Thymus (tissue), 11 donors: ENCODE measurements around the gene LRMDA. TPM values are rescaled to one million over a fixed set of nuclear protein-coding genes. Genes with fewer than 3 reads are reported as not detected.

ENCODE experiments used
- DNase-seq, 9 donors: peaks; one replicate each; pipeline ENCODE4 v3.0.0-alpha.2; 2013; ENCODE audit warnings: low spot score in 9 of 9, low read depth in 6 of 9, missing footprints in 1 of 9
- H3K27ac ChIP-seq, 2 donors: one replicate each; pipeline ENCODE4 v1.5.1; 2013; ENCODE audit warnings: control low read depth in 1 of 2, low read depth in 1 of 2, low read length in 1 of 2, mild to moderate bottlenecking in 1 of 2, moderate library complexity in 1 of 2
- H3K27me3 ChIP-seq, 2 donors: one replicate each; pipeline ENCODE4 v1.5.1; 2013; ENCODE audit warnings: low read length in 1 of 2; ENCODE audit not compliant: control insufficient read depth in 2 of 2, insufficient read depth in 1 of 2
- H3K36me3 ChIP-seq, 2 donors: one replicate each; pipeline ENCODE4 v1.5.1; 2013; ENCODE audit warnings: low read length in 1 of 2, mild to moderate bottlenecking in 1 of 2, moderate library complexity in 1 of 2; ENCODE audit not compliant: control insufficient read depth in 2 of 2, insufficient read depth in 2 of 2
- H3K4me1 ChIP-seq, 2 donors: one replicate each; pipeline ENCODE4 v1.5.1; 2013; ENCODE audit warnings: low read length in 2 of 2; ENCODE audit not compliant: control insufficient read depth in 2 of 2, insufficient read depth in 2 of 2
- H3K4me3 ChIP-seq, 2 donors: one replicate each; pipeline ENCODE4 v1.5.1; 2013; ENCODE audit warnings: low read length in 2 of 2, control low read depth in 1 of 2, mild to moderate bottlenecking in 1 of 2
- H3K9me3 ChIP-seq, 2 donors: one replicate each; pipeline ENCODE4 v1.5.1; 2013; ENCODE audit warnings: low read length in 1 of 2, mild to moderate bottlenecking in 1 of 2; ENCODE audit not compliant: control insufficient read depth in 2 of 2, insufficient read depth in 1 of 2
- WGBS: extraction: QIAGEN DNeasy Blood & Tissue Kit; methylation state at CpG from one replicate; pipeline ENCODE4 v1.1.7; 2013; 5-methylcytosine and 5-hydroxymethylcytosine counted together
- polyA plus RNA-seq: library from polyadenylated mRNA; stranded (reverse); fragments of 200-250 nt; gene quantifications from one replicate; pipeline ENCODE4 v1.2.3, GENCODE V29; 2013
- total RNA-seq: library from RNA; stranded (reverse); fragments of 120-200 nt; gene quantifications from one replicate; pipeline ENCODE4 v1.2.4, GENCODE V29; 2013
- donor health status: healthy.

The LRMDA gene
- total and polyA plus RNA-seq, 2 donors: 2.5 to 4.6 TPM

DNA sequence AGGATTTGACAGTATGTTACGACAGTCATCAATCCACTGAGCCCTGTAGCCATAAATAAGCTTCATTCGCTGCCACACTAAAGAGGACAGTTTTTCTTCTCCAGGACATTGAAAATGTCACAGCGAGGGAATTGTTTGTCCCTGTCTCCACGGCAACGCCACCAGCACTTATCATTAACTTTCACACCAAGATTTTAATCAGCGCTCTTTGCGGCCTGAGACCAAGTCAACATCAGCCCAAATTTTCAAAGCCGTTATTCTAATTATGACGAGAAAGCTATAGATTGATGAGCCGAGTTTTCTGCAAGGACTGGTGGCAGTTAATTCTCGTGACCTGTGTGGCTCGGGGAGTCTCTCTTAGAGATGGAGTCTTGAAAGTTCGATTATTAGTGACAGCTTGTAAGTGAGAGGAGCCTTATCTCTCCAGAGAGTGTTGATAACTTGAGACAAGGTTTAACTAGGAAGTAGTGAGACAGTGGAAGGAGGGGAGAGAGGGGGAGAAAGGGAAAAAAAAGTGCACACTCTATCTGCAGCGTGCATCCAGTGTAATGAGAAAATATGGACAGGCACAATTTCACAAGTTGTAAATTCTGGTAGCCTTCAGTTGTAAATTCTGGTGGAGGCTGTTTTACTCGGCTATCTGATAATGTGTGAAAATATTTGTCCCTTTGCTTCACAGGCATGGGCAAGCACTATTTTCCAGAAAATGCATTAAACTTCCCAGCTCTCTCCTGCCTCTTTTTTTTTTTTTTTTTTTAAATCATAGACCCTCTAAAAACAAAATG lies 473.3 kb downstream of the LRMDA start:
- 41% methylated on average over 15 of the region's 15 CpGs for WGBS
- no peak for DNase-seq
- Histone ChIP-seq H3K4me3 (no peak overlapping the region), H3K36me3 (no peaks in the 10 kb centered on the region), H3K27me3 (no peaks in the 10 kb centered on the region), H3K4me1 (no peaks in the 10 kb centered on the region), H3K27ac (no peak overlapping the region), H3K9me3 (no peaks in the 10 kb centered on the region)

GRCh38 chr10:75905490-75905889 lies 474.1 kb downstream of the LRMDA start:
- H3K4me3 ChIP-seq: no peak overlapping the region
- no peaks in the 10 kb centered on the region for H3K36me3 ChIP-seq
- no peak for DNase-seq
- no peaks in the 10 kb centered on the region for H3K4me1 ChIP-seq
- H3K27me3 ChIP-seq: no peaks in the 10 kb centered on the region
- H3K9me3 ChIP-seq: no peaks in the 10 kb centered on the region
- H3K27ac ChIP-seq: no peak overlapping the region
- WGBS: 91% methylated on average over 4 of the region's 4 CpGs

DNA sequence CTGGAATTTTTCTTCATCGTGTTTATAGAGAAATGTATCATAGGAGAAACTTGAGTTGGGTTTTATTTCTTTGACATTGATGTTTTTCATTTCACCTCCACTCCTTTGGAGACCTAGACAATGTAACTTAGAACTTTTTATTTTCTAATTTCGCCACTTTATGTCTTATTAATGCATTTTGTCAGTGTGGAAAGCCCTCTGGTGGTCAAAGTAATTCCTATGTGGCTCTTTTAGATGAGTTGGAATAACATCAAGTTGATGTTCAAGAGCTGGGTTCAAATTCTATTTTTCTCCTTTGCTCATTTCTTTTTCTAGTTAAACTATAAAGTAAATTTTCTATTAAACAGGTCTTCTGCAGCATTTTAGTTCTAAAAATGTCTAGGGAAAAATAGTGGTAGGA lies 478.6 kb downstream of the LRMDA start:
- Histone ChIP-seq H3K36me3 (no peaks in the 10 kb centered on the region), H3K27ac (no peak overlapping the region), H3K9me3 (no peaks in the 10 kb centered on the region), H3K27me3 (no peaks in the 10 kb centered on the region), H3K4me3 (no peak overlapping the region), H3K4me1 (no peaks in the 10 kb centered on the region)
- 75% methylated on average over 2 of the region's 2 CpGs for WGBS
- DNase-seq: no peak

DNA sequence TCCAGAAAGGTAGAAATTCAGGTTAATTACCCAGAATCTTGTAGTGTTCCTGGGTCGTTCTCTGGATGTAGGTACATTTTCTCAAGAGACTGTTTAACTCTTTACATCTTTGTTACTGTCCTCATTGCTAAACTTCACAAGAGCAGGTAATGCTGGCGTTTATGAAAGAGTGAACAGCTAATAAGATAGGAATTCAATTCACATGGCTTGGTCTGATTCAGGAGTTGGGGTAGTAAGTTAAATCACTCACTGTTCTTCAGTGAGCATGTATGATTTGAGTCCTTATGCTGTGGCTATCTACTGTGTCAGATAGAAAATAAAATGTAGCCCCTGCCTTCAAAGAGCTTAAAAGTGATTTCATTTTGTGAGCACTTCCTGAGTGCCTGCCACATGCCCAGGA lies 480.0 kb downstream of the LRMDA start:
- Histone ChIP-seq H3K36me3 (no peaks in the 10 kb centered on the region), H3K27ac (no peak overlapping the region), H3K9me3 (no peaks in the 10 kb centered on the region), H3K4me3 (no peak overlapping the region), H3K4me1 (no peaks in the 10 kb centered on the region), H3K27me3 (no peaks in the 10 kb centered on the region)
- no peak for DNase-seq
- 93% methylated on average over 2 of the region's 2 CpGs for WGBS

DNA sequence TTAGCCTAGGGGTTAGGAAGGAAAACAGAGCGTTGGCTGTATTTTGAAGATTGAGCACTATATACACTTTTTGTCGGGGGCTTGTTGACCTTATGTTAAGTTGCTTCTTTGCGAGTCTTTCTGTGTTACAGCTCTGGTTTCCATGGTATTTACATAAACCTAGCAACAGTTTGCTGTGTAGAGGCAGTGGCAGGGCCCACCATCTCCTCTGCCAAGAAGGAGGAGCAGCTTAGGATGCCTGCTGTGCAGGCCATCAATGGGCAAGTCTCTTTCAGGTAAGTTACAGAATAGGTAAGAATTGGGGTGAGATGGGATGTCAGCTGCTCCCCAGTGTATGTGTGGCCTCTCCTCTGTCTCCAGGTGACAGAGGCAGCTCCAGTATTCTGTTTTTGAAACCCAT lies 485.5 kb downstream of the LRMDA start:
- Histone ChIP-seq H3K36me3 (no peaks in the 10 kb centered on the region), H3K9me3 (no peaks in the 10 kb centered on the region), H3K27me3 (no peaks in the 10 kb centered on the region), H3K4me3 (no peak overlapping the region), H3K27ac (no peak overlapping the region), H3K4me1 (no peaks in the 10 kb centered on the region)
- WGBS: 98% methylated on average over 3 of the region's 3 CpGs
- DNase-seq: no peak

- Histone ChIP-seq H3K27ac (no peak overlapping the region), H3K36me3 (no peaks in the 10 kb centered on the region), H3K27me3 (no peaks in the 10 kb centered on the region), H3K4me3 (no peak overlapping the region), H3K4me1 (no peaks in the 10 kb centered on the region), H3K9me3 (no peaks in the 10 kb centered on the region)
- DNase-seq: no peak
- 94% methylated on average over 2 of the region's 2 CpGs for WGBS
These were observed 488.5 kb downstream of the LRMDA start for GRCh38 chr10:75919913-75920312.

GRCh38 chr10:75922435-75922834 lies 491.0 kb downstream of the LRMDA start:
- Histone ChIP-seq H3K9me3 (no peaks in the 10 kb centered on the region), H3K4me3 (no peak overlapping the region), H3K4me1 (no peaks in the 10 kb centered on the region), H3K27me3 (no peaks in the 10 kb centered on the region), H3K36me3 (no peaks in the 10 kb centered on the region), H3K27ac (no peak overlapping the region)
- DNase-seq: no peak

- no peak overlapping the region for H3K27ac ChIP-seq
- H3K9me3 ChIP-seq: no peaks in the 10 kb centered on the region
- no peak for DNase-seq
- H3K4me1 ChIP-seq: no peaks in the 10 kb centered on the region
- 34% methylated on average over 9 of the region's 9 CpGs for WGBS
- H3K27me3 ChIP-seq: no peaks in the 10 kb centered on the region
- no peaks in the 10 kb centered on the region for H3K36me3 ChIP-seq
- no peak overlapping the region for H3K4me3 ChIP-seq
These were observed 493.0 kb downstream of the LRMDA start for GRCh38 chr10:75924309-75924902.

DNA sequence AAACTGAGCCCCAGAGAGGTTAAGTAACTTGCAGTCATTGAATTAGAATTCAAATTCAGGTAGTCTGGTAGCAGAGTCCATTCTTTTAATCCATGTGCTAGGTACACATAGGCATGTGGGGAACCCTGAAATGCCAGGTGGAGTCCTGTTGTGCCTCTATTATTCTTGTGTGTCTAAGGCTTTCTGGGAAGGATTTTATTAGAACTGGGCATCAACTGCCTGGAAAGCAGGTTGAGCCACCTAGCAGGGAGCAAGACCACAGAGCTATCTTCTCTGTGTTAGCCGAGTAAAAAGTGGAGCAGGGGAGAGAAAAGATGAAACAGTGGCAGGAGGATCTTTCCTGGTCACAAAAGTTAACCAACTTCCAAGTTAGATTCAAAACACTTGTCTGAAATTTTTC lies 494.6 kb downstream of the LRMDA start:
- Histone ChIP-seq H3K27ac (no peak overlapping the region), H3K36me3 (no peaks in the 10 kb centered on the region), H3K4me1 (no peaks in the 10 kb centered on the region), H3K9me3 (no peaks in the 10 kb centered on the region), H3K27me3 (no peaks in the 10 kb centered on the region), H3K4me3 (no peak overlapping the region)
- DNase-seq: no peak
- 90% methylated on average over 1 of the region's 1 CpG for WGBS
